RWPE2 (cell line): ENCODE results near the gene TRPC1.
"Not testable (repeated sequence)": the region's sequence is repeated elsewhere in the genome, so short reads cannot be mapped to it uniquely, and the experiment has no call there.

ENCODE experiments used
- ATAC-seq: fragments of 200-7000 bp; cut with Tn5 transposase; 3 replicates; pipeline ENCODE4 v1.9.1; 2021; ENCODE audit warnings: low read depth
- DNase-seq: peaks from one replicate; pipeline ENCODE4 v3.0.0-alpha.2; 2020; ENCODE audit warnings: low spot score
- H3K27ac ChIP-seq: fragments of 450-650 bp; 2 replicates; pipeline ENCODE4 v1.5.1; 2017; ENCODE audit warnings: mild to moderate bottlenecking; ENCODE audit not compliant: poor library complexity, severe bottlenecking
- H3K27me3 ChIP-seq: fragments of 250-450 bp; sonication (Bioruptor Pico); 2 replicates; pipeline ENCODE4 v1.5.1; 2021; ENCODE audit warnings: mild to moderate bottlenecking, moderate library complexity; ENCODE audit not compliant: insufficient read depth, poor library complexity, severe bottlenecking
- H3K36me3 ChIP-seq: fragments of 250-450 bp; sonication (Bioruptor Pico); 2 replicates; pipeline ENCODE4 v1.5.1; 2020; ENCODE audit warnings: low read depth, mild to moderate bottlenecking, moderate library complexity
- H3K4me1 ChIP-seq: fragments of 250-450 bp; sonication (Bioruptor Pico); 2 replicates; pipeline ENCODE4 v1.5.1; 2021; ENCODE audit warnings: mild to moderate bottlenecking, moderate library complexity; ENCODE audit not compliant: insufficient read depth, poor library complexity, severe bottlenecking
- H3K4me3 ChIP-seq: fragments of 250-450 bp; sonication (Bioruptor Pico); 2 replicates; pipeline ENCODE4 v1.5.1; 2021; ENCODE audit warnings: mild to moderate bottlenecking, moderate library complexity; ENCODE audit not compliant: severe bottlenecking
- H3K9me3 ChIP-seq: fragments of 250-450 bp; sonication (Bioruptor Pico); 2 replicates; pipeline ENCODE4 v1.5.1; 2021; ENCODE audit warnings: mild to moderate bottlenecking, moderate library complexity; ENCODE audit not compliant: severe bottlenecking
- CTCF ChIP-seq: fragments of 450-650 bp; IDR thresholded peaks from one replicate; pipeline ENCODE4 v1.5.1; 2017; ENCODE audit warnings: mild to moderate bottlenecking, moderate library complexity; ENCODE audit not compliant: poor library complexity, severe bottlenecking

TRPC1 gene

GRCh38 chr3:142738396-142738795 lies 14.6 kb downstream of the TRPC1 start:
- no peak for DNase-seq
- no peak for TF ChIP-seq CTCF
- no peaks in the 10 kb centered on the region for H3K36me3 ChIP-seq
- no peaks in the 10 kb centered on the region for H3K9me3 ChIP-seq
- no peak overlapping the region for H3K27ac ChIP-seq
- H3K4me3 ChIP-seq: no peak overlapping the region
- no peak for ATAC-seq
- no peaks in the 10 kb centered on the region for H3K4me1 ChIP-seq
- no peaks in the 10 kb centered on the region for H3K27me3 ChIP-seq

GRCh38 chr3:142746646-142747045 lies 22.8 kb downstream of the TRPC1 start:
- no peak for ATAC-seq
- Histone ChIP-seq H3K4me3 (no peak overlapping the region), H3K27ac (no peak overlapping the region), H3K27me3 (no peaks in the 10 kb centered on the region), H3K36me3 (peaks cover 24% of the 10 kb centered on the region), H3K9me3 (no peaks in the 10 kb centered on the region), H3K4me1 (no peaks in the 10 kb centered on the region)
- TF ChIP-seq CTCF: no peak
- DNase-seq: no peak

- not testable (repeated sequence) for H3K27me3 ChIP-seq, ATAC-seq, H3K4me1 ChIP-seq, H3K4me3 ChIP-seq, H3K9me3 ChIP-seq, DNase-seq, H3K27ac ChIP-seq
- H3K36me3 ChIP-seq: peaks cover 19% of the 10 kb centered on the region
Measured at GRCh38 chr3:142750531-142750930, 26.7 kb downstream of the TRPC1 start.

GRCh38 chr3:142752605-142753004 lies 28.8 kb downstream of the TRPC1 start:
- H3K4me1 ChIP-seq, H3K27me3 ChIP-seq, DNase-seq, H3K4me3 ChIP-seq, H3K9me3 ChIP-seq, H3K27ac ChIP-seq, ATAC-seq: not testable (repeated sequence)
- peaks cover 19% of the 10 kb centered on the region for H3K36me3 ChIP-seq

GRCh38 chr3:142754494-142754893 lies 30.7 kb downstream of the TRPC1 start:
- Histone ChIP-seq H3K36me3 (peaks cover 5% of the 10 kb centered on the region; the same call in 1 of the 2 replicates), H3K27me3 (no peaks in the 10 kb centered on the region), H3K27ac (no peak overlapping the region), H3K9me3 (no peaks in the 10 kb centered on the region), H3K4me1 (no peaks in the 10 kb centered on the region), H3K4me3 (no peak overlapping the region)
- DNase-seq (no peak), ATAC-seq (no peak)
- no peak for TF ChIP-seq CTCF

GRCh38 chr3:142768338-142768737 lies 44.5 kb downstream of the TRPC1 start:
- TF ChIP-seq CTCF: no peak
- no peak for DNase-seq

More at GRCh38 chr3:142768338-142768737, 44.5 kb downstream of the TRPC1 start:
- no peaks in the 10 kb centered on the region for H3K27me3 ChIP-seq
- H3K9me3 ChIP-seq: no peaks in the 10 kb centered on the region
- no peak for ATAC-seq
- H3K4me3 ChIP-seq: no peak overlapping the region
- H3K4me1 ChIP-seq: no peaks in the 10 kb centered on the region
- H3K27ac ChIP-seq: no peak overlapping the region
- H3K36me3 ChIP-seq: peaks cover 8% of the 10 kb centered on the region; the same call in 1 of the 2 replicates
